MCF 10A (cell line): ENCODE data around the gene SIPA1. TPM values are rescaled to one million over a fixed set of nuclear protein-coding genes. Genes with fewer than 3 reads are reported as not detected.

ENCODE experiments used
- BruUV-seq: library from RNA; stranded (reverse); fragments of 400-500 nt; replicated peaks from 2 replicates; lab custom pipeline; 2021; lab: Mats Ljungman, UMichigan
- CTCF ChIA-PET: fragments of 300-600 bp; sonication (Branson Sonifier 250); formaldehyde crosslinking; extraction: SDS; loops from one replicate; lab custom pipeline; 2021; ENCODE audit warnings: antibody characterized with exemption, inconsistent platforms; lab: Yijun Ruan, JAX
- POLR2A ChIA-PET: fragments of 300-600, 350-650 bp; sonication (Branson Sonifier 250); formaldehyde crosslinking; extraction: SDS; loops from one replicate; lab custom pipeline; 2020; ENCODE audit warnings: antibody characterized with exemption, inconsistent platforms; lab: Yijun Ruan, JAX
- DNase-seq: peaks from one replicate; pipeline ENCODE4 v3.0.0-alpha.2; 2018; ENCODE audit not compliant: unreplicated experiment
- H3K27ac Mint-ChIP-seq: one replicate; pipeline ENCODE4 v1.8.0; 2022; ENCODE audit warnings: mild to moderate bottlenecking, low read depth, mixed read lengths; ENCODE audit not compliant: unreplicated experiment
- H3K27me3 Mint-ChIP-seq: one replicate; pipeline ENCODE4 v1.8.0; 2022; ENCODE audit warnings: mixed read lengths; ENCODE audit not compliant: insufficient read depth, unreplicated experiment
- H3K36me3 Mint-ChIP-seq: one replicate; pipeline ENCODE4 v1.8.0; 2022; ENCODE audit warnings: mild to moderate bottlenecking, moderate library complexity, mixed read lengths; ENCODE audit not compliant: insufficient read depth, unreplicated experiment
- H3K4me1 Mint-ChIP-seq: one replicate; pipeline ENCODE4 v1.8.0; 2022; ENCODE audit warnings: mixed read lengths; ENCODE audit not compliant: insufficient read depth, unreplicated experiment
- H3K4me3 Mint-ChIP-seq: one replicate; pipeline ENCODE4 v1.8.0; 2022; ENCODE audit warnings: mild to moderate bottlenecking, moderate library complexity, mixed read lengths; ENCODE audit not compliant: unreplicated experiment
- H3K9me3 Mint-ChIP-seq: one replicate; pipeline ENCODE4 v1.8.0; 2022; ENCODE audit warnings: mixed read lengths; ENCODE audit not compliant: unreplicated experiment
- CTCF ChIP-seq: fragments of 200-600 bp; IDR thresholded peaks from one replicate; pipeline ENCODE4 v1.8.0; 2022; ENCODE audit warnings: antibody characterized with exemption, mild to moderate bottlenecking; ENCODE audit not compliant: unreplicated experiment
- intact Hi-C: fragments of 100-400 bp; cut with micrococcal nuclease; formaldehyde crosslinking; loops from 2 replicates; pipeline ENCODE4 v1.14.1; 2022
- total RNA-seq: library from RNA; stranded (reverse); gene quantifications from 2 replicates; pipeline ENCODE4 v1.2.3, GENCODE V29; 2022

SIPA1 gene
- total RNA-seq, 1 experiment from 2014 or later = 4.9 TPM

GRCh38 chr11:65615229-65615949, 22.5 kb upstream of the SIPA1 start, which contains the start of gene PCNX3:
Gene PCNX3 (plus strand): TSS chr11:65615776. CDS start chr11:65616312, 536 bp downstream.
- Mint-ChIP-seq H3K4me3 (peak within 1 kb of the TSS; percentile 91), H3K4me1 (peaks cover 26% of the 10 kb centered on the region), H3K27me3 (no peaks in the 10 kb centered on the region), H3K27ac (peak within 1 kb of the TSS; percentile 96), H3K36me3 (peaks cover 22% of the 10 kb centered on the region), H3K9me3 (no peaks in the 10 kb centered on the region)
- DNase-seq = peak; percentile 100
- intact Hi-C loops = loop anchor here (1.0 to 5.0 kb wide), 2 partner anchors 37 to 38 kb away; no protein-coding TSS in a partner anchor
- CTCF ChIA-PET = interaction anchor here (0.6 to 2.0 kb wide), 5 partner anchors 39 to 408 kb away, joined by 3 to 11 read pairs (median 4); partner anchors contain the start of gene FAM89B
- POLR2A ChIA-PET = interaction anchor here (0.6 to 6.9 kb wide), 50 partner anchors 10 to 1968 kb away, joined by 3 to 103 read pairs (median 4); partner anchors contain the start of genes BANF1, CCDC85B, CFL1 and EHBP1L1
- no peak for TF ChIP-seq CTCF
- BruUV-seq = no TSS peak

- no peak for DNase-seq
- no peak for TF ChIP-seq CTCF
- CTCF ChIA-PET = interaction anchor here (0.6 to 2.0 kb wide), 6 partner anchors 12 to 75 kb away, joined by 3 to 11 read pairs (median 4); partner anchors contain the start of genes FAM89B and SIPA1
- no TSS peak for BruUV-seq
- intact Hi-C loops = loop anchor here (1.0 to 5.0 kb wide), 2 partner anchors 36 to 39 kb away; no protein-coding TSS in a partner anchor
- POLR2A ChIA-PET = interaction anchor here (0.6 to 6.9 kb wide), 28 partner anchors 17 to 1967 kb away, joined by 3 to 103 read pairs (median 5); partner anchors contain the start of genes CFL1, EHBP1L1, FAM89B and FIBP
- H3K36me3 Mint-ChIP-seq = peaks cover 22% of the 10 kb centered on the region
- H3K9me3 Mint-ChIP-seq = no peaks in the 10 kb centered on the region
- H3K4me1 Mint-ChIP-seq = peaks cover 20% of the 10 kb centered on the region
- H3K4me3 Mint-ChIP-seq = peak overlapping the region; percentile 91
- no peaks in the 10 kb centered on the region for H3K27me3 Mint-ChIP-seq
- H3K27ac Mint-ChIP-seq = peak overlapping the region; percentile 91
Measured at GRCh38 chr11:65615950-65616574, 21.8 kb upstream of the SIPA1 start.

- no peak for TF ChIP-seq CTCF
- Mint-ChIP-seq H3K27ac (peak overlapping the region; percentile 91), H3K36me3 (peaks cover 27% of the 10 kb centered on the region), H3K4me1 (peaks cover 20% of the 10 kb centered on the region), H3K9me3 (no peaks in the 10 kb centered on the region), H3K4me3 (peak overlapping the region; percentile 91), H3K27me3 (no peaks in the 10 kb centered on the region)
- ChIA-PET CTCF (interaction anchor here (1.1 to 1.9 kb wide), 5 partner anchors 12 to 75 kb away, joined by 3 to 7 read pairs (median 5); partner anchors contain the start of genes SIPA1 and ZNRD2), POLR2A (interaction anchor here (0.6 to 6.9 kb wide), 7 partner anchors 27 to 233 kb away, joined by 3 to 103 read pairs (median 4); partner anchors contain the start of genes FAM89B, RELA and ZNRD2)
- DNase-seq = no peak
- BruUV-seq = TSS peak; percentile 24
- intact Hi-C loops = loop anchor here (5.0 kb wide), 1 partner anchor 36 kb away; no protein-coding TSS in a partner anchor
Measured at GRCh38 chr11:65616575-65617001, 21.3 kb upstream of the SIPA1 start.
